Large intestine (tissue), 12 donors: ENCODE data around the gene RPL36AL. TPM values are rescaled to one million over a fixed set of nuclear protein-coding genes. Genes with fewer than 3 reads are reported as not detected.
"Not testable (repeated sequence)": the region's sequence is repeated elsewhere in the genome, so short reads cannot be mapped to it uniquely, and the experiment has no call there.

Experiments used
- DNase-seq, 2 donors: peaks; one replicate each; pipeline versions ENCODE4 v3.0.0 to v3.0.0-alpha.2; 2013
- H3K27ac ChIP-seq: one replicate; pipeline ENCODE4 v1.5.1; 2013; ENCODE audit warnings: low read length
- H3K27me3 ChIP-seq: 2 replicates; pipeline ENCODE4 v1.6.1; 2013; ENCODE audit warnings: low read length; ENCODE audit not compliant: control insufficient read depth, insufficient read depth
- H3K36me3 ChIP-seq: 2 replicates; pipeline ENCODE4 v1.6.1; 2013; ENCODE audit warnings: low read length; ENCODE audit not compliant: control insufficient read depth, insufficient read depth
- H3K4me1 ChIP-seq: one replicate; pipeline ENCODE4 v1.6.1; 2013; ENCODE audit warnings: low read length; ENCODE audit not compliant: control insufficient read depth, insufficient read depth
- H3K4me3 ChIP-seq: one replicate; pipeline ENCODE4 v1.5.1; 2013; ENCODE audit warnings: low read length
- H3K9me3 ChIP-seq: one replicate; pipeline ENCODE4 v1.6.1; 2013; ENCODE audit warnings: mild to moderate bottlenecking, low read depth, low read length, moderate library complexity; ENCODE audit not compliant: control insufficient read depth
- WGBS: methylation state at CpG from one replicate; pipeline ENCODE4 v1.1.5; 2013; ENCODE audit warnings: low lambda C conversion rate; ENCODE audit not compliant: insufficient coverage; 5-methylcytosine and 5-hydroxymethylcytosine counted together
- long read RNA-seq, 11 donors: transcript quantifications; one replicate each; lab custom pipeline, GENCODE V29; 2026
- polyA plus RNA-seq: library from polyadenylated mRNA; unstranded; fragments of 120-200 nt; gene quantifications from one replicate; pipeline ENCODE4 v1.2.1, GENCODE V29; 2013

The RPL36AL gene
- polyA plus RNA-seq, result 319 TPM
- long read RNA-seq, donor 1, transcript RPL36AL-201 (2 exons, 746 nt), result major isoform, 150 of 150 reads
- long read RNA-seq, donor 1, partial matches to known transcripts, result 0 of 150 reads
- long read RNA-seq, donor 1, other reads (novel, unspliced or antisense), result 0 of 150 reads
- long read RNA-seq, donor 2, transcript RPL36AL-201 (2 exons, 746 nt), result major isoform, 333 of 333 reads
- long read RNA-seq, donor 2, partial matches to known transcripts, result 0 of 333 reads
- long read RNA-seq, donor 2, other reads (novel, unspliced or antisense), result 0 of 333 reads
- long read RNA-seq, donor 3, result 0 reads
- long read RNA-seq, donor 4, transcript RPL36AL-201 (2 exons, 746 nt), result major isoform, 36 of 36 reads
- long read RNA-seq, donor 4, partial matches to known transcripts, result 0 of 36 reads
- long read RNA-seq, donor 4, other reads (novel, unspliced or antisense), result 0 of 36 reads
- long read RNA-seq, donor 5, transcript RPL36AL-201 (2 exons, 746 nt), result major isoform, 167 of 190 reads
- long read RNA-seq, donor 5, partial matches to known transcripts, result 23 of 190 reads
- long read RNA-seq, donor 5, other reads (novel, unspliced or antisense), result 0 of 190 reads
- long read RNA-seq, donor 6, transcript RPL36AL-201 (2 exons, 746 nt), result major isoform, 172 of 238 reads
- long read RNA-seq, donor 6, partial matches to known transcripts, result 66 of 238 reads
- long read RNA-seq, donor 6, other reads (novel, unspliced or antisense), result 0 of 238 reads
- long read RNA-seq, donor 7, transcript RPL36AL-201 (2 exons, 746 nt), result major isoform, 152 of 152 reads
- long read RNA-seq, donor 7, partial matches to known transcripts, result 0 of 152 reads
- long read RNA-seq, donor 7, other reads (novel, unspliced or antisense), result 0 of 152 reads
- long read RNA-seq, donor 8, transcript RPL36AL-201 (2 exons, 746 nt), result major isoform, 478 of 478 reads
- long read RNA-seq, donor 8, partial matches to known transcripts, result 0 of 478 reads
- long read RNA-seq, donor 8, other reads (novel, unspliced or antisense), result 0 of 478 reads
- long read RNA-seq, donor 9, transcript RPL36AL-201 (2 exons, 746 nt), result major isoform, 303 of 303 reads
- long read RNA-seq, donor 9, partial matches to known transcripts, result 0 of 303 reads
- long read RNA-seq, donor 9, other reads (novel, unspliced or antisense), result 0 of 303 reads
- long read RNA-seq, donor 10, transcript RPL36AL-201 (2 exons, 746 nt), result major isoform, 322 of 322 reads
- long read RNA-seq, donor 10, partial matches to known transcripts, result 0 of 322 reads
- long read RNA-seq, donor 10, other reads (novel, unspliced or antisense), result 0 of 322 reads
- long read RNA-seq, donor 11, transcript RPL36AL-201 (2 exons, 746 nt), result major isoform, 250 of 250 reads
- long read RNA-seq, donor 11, partial matches to known transcripts, result 0 of 250 reads
- long read RNA-seq, donor 11, other reads (novel, unspliced or antisense), result 0 of 250 reads

GRCh38 chr14:49620182-49621113 lies at the start of gene RPL36AL, which contains the start of gene MGAT2:
RPL36AL (minus strand) TSS chr14:49620626; CDS start chr14:49619104, 1,522 bp downstream.
MGAT2 (plus strand) TSS chr14:49620799; CDS start chr14:49621269, 470 bp downstream.
- WGBS, result no CpG with 5 or more reads among the region's 85 CpGs
- H3K4me3 ChIP-seq, result peak within 1 kb of the TSS; percentile 99
- peaks cover 16% of the 10 kb centered on the region for H3K36me3 ChIP-seq
- H3K4me1 ChIP-seq, result no peaks in the 10 kb centered on the region
- peak within 1 kb of the TSS; percentile 98 for H3K27ac ChIP-seq
- H3K27me3 ChIP-seq, result no peaks in the 10 kb centered on the region
- peak; percentile 97 to 99 for DNase-seq
- H3K9me3 ChIP-seq, result peaks cover 3% of the 10 kb centered on the region

GRCh38 chr14:49659526-49660455 lies 39.4 kb upstream of the RPL36AL start:
- no peaks in the 10 kb centered on the region for H3K36me3 ChIP-seq
- no peak overlapping the region for H3K4me3 ChIP-seq
- no CpG with 5 or more reads among the region's 2 CpGs for WGBS
- H3K27me3 ChIP-seq, result no peaks in the 10 kb centered on the region
- DNase-seq, result peak in 1 of 2 donors; percentile 52
- no peaks in the 10 kb centered on the region for H3K9me3 ChIP-seq
- H3K4me1 ChIP-seq, result no peaks in the 10 kb centered on the region
- H3K27ac ChIP-seq, result no peak overlapping the region

GRCh38 chr14:49657500-49657899 lies 37.1 kb upstream of the RPL36AL start:
- WGBS, result no CpG with 5 or more reads among the region's 6 CpGs
- DNase-seq, H3K36me3 ChIP-seq, H3K27me3 ChIP-seq, H3K9me3 ChIP-seq, H3K4me3 ChIP-seq, H3K27ac ChIP-seq, H3K4me1 ChIP-seq: not testable (repeated sequence)

- no peak overlapping the region for H3K27ac ChIP-seq
- no peak overlapping the region for H3K4me3 ChIP-seq
- no peaks in the 10 kb centered on the region for H3K27me3 ChIP-seq
- no peaks in the 10 kb centered on the region for H3K9me3 ChIP-seq
- WGBS, result 96% methylated on average over 3 of the region's 3 CpGs
- DNase-seq, result no peak
- peaks cover 4% of the 10 kb centered on the region for H3K36me3 ChIP-seq
- no peaks in the 10 kb centered on the region for H3K4me1 ChIP-seq
Observed at GRCh38 chr14:49654511-49654910, 34.1 kb upstream of the RPL36AL start.

- Histone ChIP-seq H3K36me3 (peaks cover 4% of the 10 kb centered on the region), H3K4me3 (no peak overlapping the region), H3K27me3 (no peaks in the 10 kb centered on the region), H3K4me1 (no peaks in the 10 kb centered on the region), H3K9me3 (no peaks in the 10 kb centered on the region), H3K27ac (no peak overlapping the region)
- WGBS, result 100% methylated on average over 1 of the region's 6 CpGs
- no peak for DNase-seq
Observed at GRCh38 chr14:49653508-49653907, 33.1 kb upstream of the RPL36AL start.

- Histone ChIP-seq H3K9me3 (no peaks in the 10 kb centered on the region), H3K36me3 (peaks cover 14% of the 10 kb centered on the region), H3K27ac (peak overlapping the region; percentile 58), H3K4me3 (no peak overlapping the region), H3K4me1 (peaks cover 16% of the 10 kb centered on the region), H3K27me3 (no peaks in the 10 kb centered on the region)
- DNase-seq, result no peak
Observed at GRCh38 chr14:49642163-49642562, 21.7 kb upstream of the RPL36AL start.

GRCh38 chr14:49641697-49642129 lies 21.3 kb upstream of the RPL36AL start:
- peak; percentile 84 to 92 for DNase-seq
- no peaks in the 10 kb centered on the region for H3K9me3 ChIP-seq
- 17% methylated on average over 2 of the region's 8 CpGs for WGBS
- H3K4me3 ChIP-seq, result no peak overlapping the region
- H3K4me1 ChIP-seq, result peaks cover 20% of the 10 kb centered on the region
- H3K36me3 ChIP-seq, result peaks cover 12% of the 10 kb centered on the region
- no peaks in the 10 kb centered on the region for H3K27me3 ChIP-seq
- peak overlapping the region; percentile 58 for H3K27ac ChIP-seq

- Histone ChIP-seq H3K9me3 (no peaks in the 10 kb centered on the region), H3K4me3 (no peak overlapping the region), H3K27ac (peak overlapping the region; percentile 31), H3K27me3 (no peaks in the 10 kb centered on the region), H3K36me3 (peaks cover 18% of the 10 kb centered on the region), H3K4me1 (peaks cover 29% of the 10 kb centered on the region)
- no CpG with 5 or more reads among the region's 7 CpGs for WGBS
- DNase-seq, result peak in 1 of 2 donors; percentile 56
Observed at GRCh38 chr14:49640540-49641417, 20.4 kb upstream of the RPL36AL start.
